ENCODE results near the gene TCF4.

Gene TCF4

GRCh38 chr18:55252901-55253300, 335.1 kb downstream of the TCF4 start:
- no peaks in the 10 kb centered on the region for H3K9me3 ChIP-seq (ENCODE audit: control insufficient read depth, insufficient read depth, low read length)
- H3K4me1 ChIP-seq (ENCODE audit: control insufficient read depth, insufficient read depth, low read length), result peaks cover 20% of the 10 kb centered on the region
- H3K4me3 ChIP-seq (ENCODE audit: low read depth, low read length), result no peak overlapping the region
- H3K9ac ChIP-seq (ENCODE audit: low read depth, low read length), result no peak overlapping the region
- peaks cover 45% of the 10 kb centered on the region for H3K36me3 ChIP-seq (ENCODE audit: control insufficient read depth, insufficient read depth, low read length)
- no peaks in the 10 kb centered on the region for H3K27me3 ChIP-seq (ENCODE audit: control insufficient read depth, insufficient read depth, low read length)
- H3K27ac ChIP-seq (ENCODE audit: low read depth, low read length), result no peak overlapping the region

- no peaks in the 10 kb centered on the region for H3K27me3 ChIP-seq (ENCODE audit: control insufficient read depth, insufficient read depth, low read length)
- H3K9me3 ChIP-seq (ENCODE audit: control insufficient read depth, insufficient read depth, low read length), result no peaks in the 10 kb centered on the region
- no peak overlapping the region for H3K9ac ChIP-seq (ENCODE audit: low read depth, low read length)
- peak overlapping the region; percentile 41 for H3K27ac ChIP-seq (ENCODE audit: low read depth, low read length)
- H3K36me3 ChIP-seq (ENCODE audit: control insufficient read depth, insufficient read depth, low read length), result peaks cover 44% of the 10 kb centered on the region
- peaks cover 20% of the 10 kb centered on the region for H3K4me1 ChIP-seq (ENCODE audit: control insufficient read depth, insufficient read depth, low read length)
- no peak overlapping the region for H3K4me3 ChIP-seq (ENCODE audit: low read depth, low read length)
These were observed 335.8 kb downstream of the TCF4 start for GRCh38 chr18:55252053-55252675.

- Histone ChIP-seq H3K36me3 (ENCODE audit: control insufficient read depth, insufficient read depth, low read length) (peaks cover 37% of the 10 kb centered on the region), H3K27me3 (ENCODE audit: control insufficient read depth, insufficient read depth, low read length) (no peaks in the 10 kb centered on the region), H3K4me3 (ENCODE audit: low read depth, low read length) (no peak overlapping the region), H3K9me3 (ENCODE audit: control insufficient read depth, insufficient read depth, low read length) (no peaks in the 10 kb centered on the region), H3K4me1 (ENCODE audit: control insufficient read depth, insufficient read depth, low read length) (peaks cover 20% of the 10 kb centered on the region), H3K27ac (ENCODE audit: low read depth, low read length) (no peak overlapping the region), H3K9ac (ENCODE audit: low read depth, low read length) (no peak overlapping the region; the same call in 1 of the 2 replicates)
These were observed 336.6 kb downstream of the TCF4 start for GRCh38 chr18:55251254-55251971.

- no peaks in the 10 kb centered on the region for H3K27me3 ChIP-seq (ENCODE audit: control insufficient read depth, insufficient read depth, low read length)
- H3K9me3 ChIP-seq (ENCODE audit: control insufficient read depth, insufficient read depth, low read length), result no peaks in the 10 kb centered on the region
- no peak overlapping the region for H3K9ac ChIP-seq (ENCODE audit: low read depth, low read length)
- no peak overlapping the region for H3K4me3 ChIP-seq (ENCODE audit: low read depth, low read length)
- peaks cover 30% of the 10 kb centered on the region for H3K36me3 ChIP-seq (ENCODE audit: control insufficient read depth, insufficient read depth, low read length)
- no peak overlapping the region for H3K27ac ChIP-seq (ENCODE audit: low read depth, low read length)
- H3K4me1 ChIP-seq (ENCODE audit: control insufficient read depth, insufficient read depth, low read length), result peaks cover 20% of the 10 kb centered on the region
These were observed 337.2 kb downstream of the TCF4 start for GRCh38 chr18:55250768-55251173.

GRCh38 chr18:55249550-55249949, 338.4 kb downstream of the TCF4 start:
- Histone ChIP-seq H3K9me3 (ENCODE audit: control insufficient read depth, insufficient read depth, low read length) (no peaks in the 10 kb centered on the region), H3K36me3 (ENCODE audit: control insufficient read depth, insufficient read depth, low read length) (peaks cover 23% of the 10 kb centered on the region), H3K4me3 (ENCODE audit: low read depth, low read length) (no peak overlapping the region), H3K4me1 (ENCODE audit: control insufficient read depth, insufficient read depth, low read length) (peaks cover 20% of the 10 kb centered on the region), H3K27ac (ENCODE audit: low read depth, low read length) (no peak overlapping the region), H3K9ac (ENCODE audit: low read depth, low read length) (no peak overlapping the region), H3K27me3 (ENCODE audit: control insufficient read depth, insufficient read depth, low read length) (no peaks in the 10 kb centered on the region)

GRCh38 chr18:55248495-55248894, 339.5 kb downstream of the TCF4 start:
- Histone ChIP-seq H3K36me3 (ENCODE audit: control insufficient read depth, insufficient read depth, low read length) (peaks cover 20% of the 10 kb centered on the region), H3K9me3 (ENCODE audit: control insufficient read depth, insufficient read depth, low read length) (no peaks in the 10 kb centered on the region), H3K9ac (ENCODE audit: low read depth, low read length) (no peak overlapping the region), H3K27ac (ENCODE audit: low read depth, low read length) (no peak overlapping the region), H3K27me3 (ENCODE audit: control insufficient read depth, insufficient read depth, low read length) (no peaks in the 10 kb centered on the region), H3K4me1 (ENCODE audit: control insufficient read depth, insufficient read depth, low read length) (peaks cover 20% of the 10 kb centered on the region), H3K4me3 (ENCODE audit: low read depth, low read length) (no peak overlapping the region)

GRCh38 chr18:55247032-55247431, 341.0 kb downstream of the TCF4 start:
- Histone ChIP-seq H3K36me3 (ENCODE audit: control insufficient read depth, insufficient read depth, low read length) (peaks cover 15% of the 10 kb centered on the region), H3K27ac (ENCODE audit: low read depth, low read length) (no peak overlapping the region), H3K4me1 (ENCODE audit: control insufficient read depth, insufficient read depth, low read length) (peaks cover 13% of the 10 kb centered on the region), H3K9me3 (ENCODE audit: control insufficient read depth, insufficient read depth, low read length) (no peaks in the 10 kb centered on the region), H3K4me3 (ENCODE audit: low read depth, low read length) (no peak overlapping the region), H3K9ac (ENCODE audit: low read depth, low read length) (no peak overlapping the region), H3K27me3 (ENCODE audit: control insufficient read depth, insufficient read depth, low read length) (no peaks in the 10 kb centered on the region)

GRCh38 chr18:55246278-55246677, 341.7 kb downstream of the TCF4 start:
- Histone ChIP-seq H3K27ac (ENCODE audit: low read depth, low read length) (no peak overlapping the region), H3K9me3 (ENCODE audit: control insufficient read depth, insufficient read depth, low read length) (no peaks in the 10 kb centered on the region), H3K36me3 (ENCODE audit: control insufficient read depth, insufficient read depth, low read length) (peaks cover 15% of the 10 kb centered on the region), H3K27me3 (ENCODE audit: control insufficient read depth, insufficient read depth, low read length) (no peaks in the 10 kb centered on the region), H3K4me1 (ENCODE audit: control insufficient read depth, insufficient read depth, low read length) (peaks cover 6% of the 10 kb centered on the region), H3K4me3 (ENCODE audit: low read depth, low read length) (no peak overlapping the region), H3K9ac (ENCODE audit: low read depth, low read length) (no peak overlapping the region)

GRCh38 chr18:55245211-55245614, 342.8 kb downstream of the TCF4 start:
- 0 out of 2 replicates have a peak, but pooled peaks cover 9% of the 10 kb centered on the region for H3K4me1 ChIP-seq (ENCODE audit: control insufficient read depth, insufficient read depth, low read length)
- no peaks in the 10 kb centered on the region for H3K27me3 ChIP-seq (ENCODE audit: control insufficient read depth, insufficient read depth, low read length)
- no peak overlapping the region for H3K9ac ChIP-seq (ENCODE audit: low read depth, low read length)
- no peak overlapping the region for H3K27ac ChIP-seq (ENCODE audit: low read depth, low read length)
- peaks cover 11% of the 10 kb centered on the region; the same call in 1 of the 2 replicates for H3K36me3 ChIP-seq (ENCODE audit: control insufficient read depth, insufficient read depth, low read length)
- no peak overlapping the region for H3K4me3 ChIP-seq (ENCODE audit: low read depth, low read length)
- H3K9me3 ChIP-seq (ENCODE audit: control insufficient read depth, insufficient read depth, low read length), result no peaks in the 10 kb centered on the region

GRCh38 chr18:55244546-55244945, 343.4 kb downstream of the TCF4 start:
- Histone ChIP-seq H3K27ac (ENCODE audit: low read depth, low read length) (no peak overlapping the region), H3K36me3 (ENCODE audit: control insufficient read depth, insufficient read depth, low read length) (peaks cover 11% of the 10 kb centered on the region; the same call in 1 of the 2 replicates), H3K9ac (ENCODE audit: low read depth, low read length) (no peak overlapping the region), H3K4me3 (ENCODE audit: low read depth, low read length) (no peak overlapping the region), H3K9me3 (ENCODE audit: control insufficient read depth, insufficient read depth, low read length) (no peaks in the 10 kb centered on the region), H3K4me1 (ENCODE audit: control insufficient read depth, insufficient read depth, low read length) (peaks cover 16% of the 10 kb centered on the region; the same call in 1 of the 2 replicates), H3K27me3 (ENCODE audit: control insufficient read depth, insufficient read depth, low read length) (no peaks in the 10 kb centered on the region)

GRCh38 chr18:55243857-55244256, 344.1 kb downstream of the TCF4 start:
- no peaks in the 10 kb centered on the region for H3K9me3 ChIP-seq (ENCODE audit: control insufficient read depth, insufficient read depth, low read length)
- H3K27me3 ChIP-seq (ENCODE audit: control insufficient read depth, insufficient read depth, low read length), result no peaks in the 10 kb centered on the region
- peaks cover 16% of the 10 kb centered on the region; the same call in 1 of the 2 replicates for H3K4me1 ChIP-seq (ENCODE audit: control insufficient read depth, insufficient read depth, low read length)
- no peak overlapping the region for H3K4me3 ChIP-seq (ENCODE audit: low read depth, low read length)
- H3K36me3 ChIP-seq (ENCODE audit: control insufficient read depth, insufficient read depth, low read length), result peaks cover 11% of the 10 kb centered on the region; the same call in 1 of the 2 replicates
- H3K9ac ChIP-seq (ENCODE audit: low read depth, low read length), result no peak overlapping the region
- no peak overlapping the region for H3K27ac ChIP-seq (ENCODE audit: low read depth, low read length)
